Tibial artery (tissue), 4 donors: ENCODE data around the gene IL9R.

Source experiments
- DNase-seq, 2 donors: peaks; one replicate each; pipeline ENCODE4 v3.0.0-alpha.2; 2019
- H3K27ac ChIP-seq, 2 donors: fragments of 200-600 bp; sonication (generic) in 1 of 2; 1 replicate in 1 of 2; 2 replicates in 1 of 2; pipeline ENCODE4 v1.5.1; 2018 to 2019; ENCODE audit warnings: mild to moderate bottlenecking in 1 of 2
- H3K27me3 ChIP-seq, 2 donors: fragments of 200-600 bp; sonication (generic) in 1 of 2; one replicate each; pipeline versions ENCODE4 v1.5.1 to v1.6.0; 2016 to 2019
- H3K36me3 ChIP-seq, 3 donors: fragments of 200-600 bp; sonication (generic) in 2 of 3; one replicate each; pipeline ENCODE4 v1.5.1; 2016 to 2019; ENCODE audit warnings: mild to moderate bottlenecking in 2 of 3
- H3K4me1 ChIP-seq, 4 donors: fragments of 200-600 bp; sonication (generic) in 2 of 4; 1 replicate in 3 of 4; 2 replicates in 1 of 4; pipeline ENCODE4 v1.5.1; 2016 to 2019
- H3K4me3 ChIP-seq, 2 donors: fragments of 200-600 bp; sonication (generic) in 1 of 2; 1 replicate in 1 of 2; 2 replicates in 1 of 2; pipeline ENCODE4 v1.5.1; 2018 to 2019; ENCODE audit warnings: mild to moderate bottlenecking in 2 of 2
- H3K9me3 ChIP-seq, 3 donors: fragments of 200-600 bp; sonication (generic) in 1 of 3; one replicate each; pipeline ENCODE4 v1.5.1; 2016 to 2019
- CTCF ChIP-seq, 2 experiments: fragments of 200-600 bp in 1 of 2; fragments of 450-650 bp in 1 of 2; IDR thresholded peaks; one replicate each; pipeline ENCODE4 v1.5.1; 2017 to 2019; ENCODE audit warnings: antibody characterized with exemption in 2 of 2, mild to moderate bottlenecking in 1 of 2, moderate library complexity in 1 of 2
- intact Hi-C: fragments of 100-400 bp; cut with DNase I; formaldehyde crosslinking; loops from one replicate; pipeline ENCODE4 v1.15.0; 2023; ENCODE audit warnings: low total_unique reads

The IL9R gene

DNA sequence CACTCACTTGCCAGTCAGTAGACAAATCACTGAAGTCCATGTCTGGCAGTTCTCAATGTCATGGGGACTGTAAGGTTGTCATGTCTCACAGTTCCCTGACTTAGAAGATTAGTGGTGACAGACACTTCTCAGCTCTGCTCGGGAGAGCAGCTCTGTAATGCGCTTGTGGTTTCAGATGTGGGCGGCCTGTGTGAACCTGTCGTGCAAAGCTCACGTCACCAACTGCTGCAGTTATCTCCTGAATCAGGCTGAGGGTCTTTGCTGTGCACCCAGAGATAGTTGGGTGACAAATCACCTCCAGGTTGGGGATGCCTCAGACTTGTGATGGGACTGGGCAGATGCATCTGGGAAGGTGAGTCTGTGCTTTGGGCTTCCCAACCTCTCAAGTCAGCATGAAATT is at the start of gene IL9R:
IL9R (plus strand) TSS at position 261 of the 400 bp plus-strand sequence; CDS start at position 325, 64 bp downstream.
- intact Hi-C loops: no loop called here

GRCh38 chrX:155949098-155949497 is 48.4 kb upstream of the IL9R start:
- H3K4me3 ChIP-seq: no peak overlapping the region
- H3K9me3 ChIP-seq: no peaks in the 10 kb centered on the region
- no peak overlapping the region for H3K27ac ChIP-seq
- H3K36me3 ChIP-seq: peaks cover 0 to 10% (median 0%) of the 10 kb centered on the region in 3 donors
- DNase-seq: no peak
- no peak for TF ChIP-seq CTCF (IDR thresholded peaks at IDR 0.05)
- H3K27me3 ChIP-seq: no peaks in the 10 kb centered on the region
- no peaks in the 10 kb centered on the region for H3K4me1 ChIP-seq
- intact Hi-C loops: no loop called here

More for the DNA sequence above, at the start of gene IL9R:
- TF ChIP-seq CTCF (IDR thresholded peaks at IDR 0.05): no peak
- no peaks in the 10 kb centered on the region for H3K9me3 ChIP-seq
- no peak within 1 kb of the TSS for H3K27ac ChIP-seq
- no peak within 1 kb of the TSS for H3K4me3 ChIP-seq
- no peaks in the 10 kb centered on the region for H3K27me3 ChIP-seq
- DNase-seq: no peak
- no peaks in the 10 kb centered on the region for H3K36me3 ChIP-seq
- no peaks in the 10 kb centered on the region for H3K4me1 ChIP-seq

GRCh38 chrX:155951237-155951789 is 46.2 kb upstream of the IL9R start:
- intact Hi-C loops: no loop called here
- H3K9me3 ChIP-seq: no peaks in the 10 kb centered on the region
- no peaks in the 10 kb centered on the region for H3K27me3 ChIP-seq
- H3K27ac ChIP-seq: no peak overlapping the region
- H3K4me3 ChIP-seq: no peak overlapping the region
- TF ChIP-seq CTCF (IDR thresholded peaks at IDR 0.05): no peak
- H3K36me3 ChIP-seq: no peaks in the 10 kb centered on the region
- DNase-seq: no peak
- H3K4me1 ChIP-seq: no peaks in the 10 kb centered on the region

- H3K27ac ChIP-seq: no peak overlapping the region
- no peaks in the 10 kb centered on the region for H3K9me3 ChIP-seq
- intact Hi-C loops: no loop called here
These were observed 44.4 kb upstream of the IL9R start for GRCh38 chrX:155953055-155953454.

DNA sequence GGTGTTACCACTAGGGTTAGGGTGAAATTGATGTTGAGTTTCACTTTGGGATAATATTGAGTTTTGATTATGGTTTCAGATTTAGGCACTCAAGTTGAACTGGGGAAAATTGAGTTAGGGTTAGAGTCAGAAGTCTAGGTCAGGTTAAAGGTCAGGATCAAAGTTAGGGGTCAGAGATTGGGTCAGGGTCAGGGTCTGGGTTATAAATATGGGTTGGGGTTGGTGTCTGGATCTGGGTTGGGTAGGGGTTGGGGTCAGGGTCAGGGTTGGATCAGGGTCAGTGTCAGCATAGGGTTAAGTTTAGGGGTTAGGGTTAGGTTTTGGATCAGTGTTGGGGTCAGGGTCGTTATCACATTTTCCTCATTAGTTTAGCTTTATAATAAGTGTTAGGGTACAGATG is 42.7 kb upstream of the IL9R start:
- H3K4me3 ChIP-seq: no peak overlapping the region
- H3K9me3 ChIP-seq: no peaks in the 10 kb centered on the region
- H3K36me3 ChIP-seq: no peaks in the 10 kb centered on the region
- H3K27me3 ChIP-seq: no peaks in the 10 kb centered on the region
- DNase-seq: no peak
- H3K27ac ChIP-seq: no peak overlapping the region
- intact Hi-C loops: no loop called here
- TF ChIP-seq CTCF (IDR thresholded peaks at IDR 0.05): no peak
- no peaks in the 10 kb centered on the region for H3K4me1 ChIP-seq

More at GRCh38 chrX:155953055-155953454, 44.4 kb upstream of the IL9R start:
- Histone ChIP-seq H3K4me1 (no peaks in the 10 kb centered on the region), H3K27me3 (no peaks in the 10 kb centered on the region), H3K36me3 (no peaks in the 10 kb centered on the region), H3K4me3 (no peak overlapping the region)
- no peak for DNase-seq
- TF ChIP-seq CTCF (IDR thresholded peaks at IDR 0.05): no peak

DNA sequence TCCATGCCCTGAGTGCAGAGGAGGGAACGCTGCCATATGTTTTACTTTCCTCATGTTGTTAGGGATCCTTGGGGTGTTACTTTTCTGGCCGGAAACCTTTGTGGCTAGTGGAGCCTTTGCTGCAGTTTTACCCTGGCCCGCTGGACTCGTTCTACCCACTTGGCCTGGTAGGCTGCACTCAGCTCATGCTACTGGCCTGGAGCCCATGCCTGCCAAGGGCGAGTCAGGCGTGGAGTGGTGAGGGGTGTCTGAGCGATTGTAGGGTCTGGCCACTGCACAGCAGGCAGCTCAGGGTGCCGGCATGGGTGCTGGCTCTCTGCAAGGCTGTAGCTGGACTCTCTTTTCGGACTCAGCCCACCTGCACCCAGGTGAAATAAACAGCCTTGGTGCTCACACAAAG is 41.4 kb upstream of the IL9R start:
- Histone ChIP-seq H3K27me3 (no peaks in the 10 kb centered on the region), H3K9me3 (no peaks in the 10 kb centered on the region), H3K4me1 (no peaks in the 10 kb centered on the region), H3K27ac (no peak overlapping the region), H3K36me3 (no peaks in the 10 kb centered on the region), H3K4me3 (no peak overlapping the region)
- DNase-seq: no peak
- TF ChIP-seq CTCF (IDR thresholded peaks at IDR 0.05): no peak
- intact Hi-C loops: no loop called here
